ENCODE data around the gene GPR161.
"Not testable (repeated sequence)": the region's sequence is repeated elsewhere in the genome, so short reads cannot be mapped to it uniquely, and the experiment has no call there.

- TF ChIP-seq EZH2 (IDR thresholded peaks at IDR 0.05; ENCODE audit: insufficient read depth, poor library complexity, severe bottlenecking); EZH2phosphoT487 (IDR thresholded peaks at IDR 0.05; ENCODE audit: insufficient read depth, low read depth): not testable (repeated sequence)
These were observed 44.5 kb upstream of the GPR161 start for GRCh38 chr1:168181063-168181720.
